ENCODE measurements around the gene CPA4. TPM values are rescaled to one million over a fixed set of nuclear protein-coding genes. Genes with fewer than 3 reads are reported as not detected.
"Not testable (repeated sequence)": the region's sequence is repeated elsewhere in the genome, so short reads cannot be mapped to it uniquely, and the experiment has no call there.

Gene CPA4
- total RNA-seq, 1 donor from 2014 or later = 2.3 TPM

DNA sequence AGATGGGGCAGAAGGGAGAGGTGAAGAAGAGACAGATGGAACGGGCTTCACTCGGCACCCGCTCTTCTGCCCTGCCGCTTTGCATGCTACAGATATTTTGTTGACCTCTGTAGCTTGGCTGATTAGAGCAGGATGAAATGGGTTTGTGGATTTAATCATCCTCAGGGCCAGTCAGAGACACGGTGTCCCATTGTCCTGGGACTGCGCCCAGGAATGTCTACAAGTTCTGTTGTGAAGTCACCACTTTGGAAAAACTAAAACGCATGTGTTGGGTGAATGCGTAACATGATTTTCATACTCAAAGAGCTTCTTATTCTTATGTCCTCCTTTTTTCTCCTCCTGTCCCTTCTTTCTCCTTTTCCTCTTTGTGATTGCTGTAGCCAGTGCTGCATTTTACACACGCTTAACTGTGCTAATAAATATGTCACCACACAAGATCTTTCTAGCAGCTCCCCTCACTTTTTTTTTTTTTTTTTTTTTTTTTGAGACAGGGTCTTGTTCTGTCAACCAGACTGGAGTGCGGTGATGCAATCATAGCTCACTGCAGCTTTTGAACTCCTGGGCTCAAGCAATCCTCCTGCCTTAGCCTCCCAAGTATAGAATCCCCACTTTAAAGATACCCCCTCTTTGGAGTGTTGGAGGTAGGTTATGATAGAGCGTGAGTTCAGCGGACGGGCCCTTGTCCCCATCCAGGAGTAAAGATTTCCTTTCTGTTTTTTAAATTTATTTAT is 3.4 kb downstream of the CPA4 start:
- ATAC-seq (no peak), DNase-seq (ENCODE audit: low spot score) (no peak)
- intact Hi-C loops (cut with DNase I) = no loop called here

DNA sequence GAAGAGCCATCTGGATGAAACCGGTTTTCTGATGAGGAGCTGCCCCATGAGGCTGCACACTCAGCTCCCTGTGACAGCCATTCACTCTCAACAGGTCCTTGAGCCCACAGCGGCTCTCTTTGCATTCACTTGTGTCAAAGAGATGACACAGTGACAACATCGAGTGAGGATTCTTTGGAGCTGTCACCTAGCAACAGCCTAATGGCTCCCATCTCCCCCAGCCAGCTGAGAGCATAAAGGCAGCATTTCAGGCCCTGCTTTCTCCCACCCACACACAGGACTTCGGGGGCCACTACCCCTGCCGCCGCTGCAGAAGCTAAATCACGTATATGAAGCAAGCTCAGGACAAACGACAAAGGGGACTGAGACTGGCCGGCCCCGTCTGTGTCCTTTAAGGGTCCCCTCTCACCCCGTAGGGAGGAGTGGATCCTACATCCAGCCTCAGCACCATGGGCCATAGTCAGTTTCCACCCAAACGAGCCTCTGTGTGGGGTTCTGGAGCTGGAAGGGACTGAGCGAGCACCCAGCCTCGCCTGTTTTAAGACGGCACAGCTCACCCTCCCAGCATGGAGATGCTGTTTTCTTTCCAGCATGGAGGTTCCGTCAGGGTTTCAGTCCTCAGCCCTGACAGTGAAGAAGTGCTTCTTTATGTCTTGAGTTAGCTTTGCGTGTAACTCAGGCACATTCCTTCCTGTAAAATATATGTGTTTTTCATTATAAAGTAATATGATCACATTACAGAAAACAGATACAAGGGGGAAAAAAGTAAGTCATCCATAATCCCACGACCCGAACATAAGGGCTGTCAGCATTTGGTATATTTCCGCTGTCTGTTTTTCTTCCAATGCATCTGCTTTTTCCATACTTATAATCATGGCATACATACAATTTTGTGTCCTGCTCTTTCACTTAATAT is 4.9 kb downstream of the CPA4 start:
- DNase-seq (ENCODE audit: low spot score) (no peak), ATAC-seq (no peak)
- intact Hi-C loops (cut with DNase I) = no loop called here

DNA sequence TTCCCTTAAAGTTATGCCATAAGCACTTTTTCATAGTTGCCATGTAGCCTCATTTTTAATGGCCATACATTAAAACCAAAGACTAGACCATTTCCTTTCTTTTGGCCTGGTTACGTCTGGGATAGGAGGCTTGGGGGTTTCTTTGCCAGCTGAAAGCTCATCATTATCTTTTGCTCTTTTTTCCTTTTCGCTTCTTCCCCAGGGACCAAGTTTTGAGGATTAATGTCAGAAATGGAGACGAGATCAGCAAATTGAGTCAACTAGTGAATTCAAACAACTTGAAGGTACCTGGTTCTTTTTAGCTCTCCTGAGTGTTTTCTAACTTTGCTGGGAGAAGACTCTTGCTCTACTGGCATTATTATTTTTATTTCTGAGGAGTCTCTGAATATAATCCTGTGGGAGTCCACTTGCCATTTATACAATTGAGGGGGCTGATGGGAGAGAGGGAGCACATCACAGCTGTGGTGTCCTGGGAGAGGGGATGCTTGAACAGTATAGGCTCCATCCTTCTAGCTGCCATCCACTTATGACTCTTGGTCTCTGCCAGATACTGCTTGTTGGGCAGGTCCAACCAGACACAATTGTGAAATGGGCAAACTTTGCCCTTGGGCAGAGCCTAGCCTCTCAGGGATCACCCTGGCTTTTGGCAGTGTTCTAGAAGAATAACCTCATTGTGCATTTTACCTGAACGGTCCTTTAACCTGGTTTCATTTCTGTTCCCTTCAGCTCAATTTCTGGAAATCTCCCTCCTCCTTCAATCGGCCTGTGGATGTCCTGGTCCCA is 5.8 kb downstream of the CPA4 start:
- ATAC-seq (no peak), DNase-seq (ENCODE audit: low spot score) (no peak)
- intact Hi-C loops (cut with DNase I) = no loop called here

DNA sequence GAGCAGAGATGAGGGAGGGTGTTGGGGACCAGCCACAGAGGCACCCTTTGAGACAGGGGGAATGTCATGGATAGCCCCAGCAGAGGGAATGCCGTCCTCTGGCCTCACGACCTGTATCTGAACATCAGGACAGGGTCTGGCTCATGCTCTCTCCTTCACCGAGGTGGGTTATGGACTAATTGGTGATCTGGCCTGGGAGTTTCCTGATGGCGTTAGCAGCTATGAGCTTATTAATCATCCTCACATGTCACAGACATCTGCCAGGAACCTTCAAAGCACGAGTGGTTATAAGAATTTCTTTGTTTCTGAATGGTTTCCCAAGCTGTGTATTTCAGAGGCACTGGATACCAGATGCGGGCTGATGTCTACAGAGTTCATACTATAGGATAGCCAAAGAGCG is 6.9 kb downstream of the CPA4 start:
- ATAC-seq = no peak
- intact Hi-C loops (cut with DNase I) = no loop called here
- DNase-seq (ENCODE audit: low spot score) = no peak

DNA sequence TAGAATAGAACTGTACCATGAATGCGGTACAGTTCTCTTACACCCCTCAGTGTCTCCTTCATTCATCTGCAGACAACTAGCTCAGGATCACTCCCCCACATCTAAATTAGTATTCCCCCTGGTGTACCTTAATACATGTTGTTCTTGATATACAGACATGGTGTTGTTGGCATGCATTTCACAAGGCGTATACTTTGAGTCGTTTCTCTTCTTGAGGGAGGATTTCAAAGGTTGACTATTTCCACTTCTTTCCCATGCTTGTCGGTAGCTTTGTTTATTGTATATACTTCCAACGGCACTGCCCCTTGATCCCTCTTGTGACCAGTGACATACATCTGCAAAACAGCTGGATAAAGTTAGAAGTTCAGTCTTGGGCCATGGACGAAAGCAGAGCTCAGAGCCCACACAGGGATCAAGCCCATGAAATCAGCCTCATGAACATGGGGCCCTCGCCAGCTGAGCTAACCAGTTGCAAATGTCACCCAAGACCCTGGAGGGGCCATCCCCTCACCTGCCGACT is 8.6 kb downstream of the CPA4 start:
- ATAC-seq = no peak
- DNase-seq (ENCODE audit: low spot score) = no peak
- intact Hi-C loops (cut with DNase I) = no loop called here

DNA sequence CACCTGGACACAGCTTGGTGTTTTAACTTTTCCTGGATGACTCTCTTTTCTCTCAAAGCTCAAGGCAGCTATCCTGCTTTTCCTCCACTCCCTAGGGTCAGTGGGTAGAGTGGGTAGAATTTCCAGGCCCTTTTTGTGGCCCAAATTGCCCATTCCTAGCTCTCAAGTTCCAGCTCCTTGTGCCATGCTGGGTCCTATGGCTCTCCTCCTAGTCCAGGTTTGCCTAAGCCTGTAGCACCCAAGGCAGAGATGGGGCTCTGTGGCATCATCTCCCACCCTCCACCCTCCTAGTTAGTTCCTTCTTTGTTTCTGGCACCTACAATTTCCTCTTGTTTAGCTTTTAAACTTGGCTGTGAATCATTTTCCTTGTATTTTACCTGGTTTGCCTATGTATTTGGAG is 9.7 kb downstream of the CPA4 start:
- DNase-seq (ENCODE audit: low spot score) (no peak), ATAC-seq (no peak)
- intact Hi-C loops (cut with DNase I) = no loop called here

DNA sequence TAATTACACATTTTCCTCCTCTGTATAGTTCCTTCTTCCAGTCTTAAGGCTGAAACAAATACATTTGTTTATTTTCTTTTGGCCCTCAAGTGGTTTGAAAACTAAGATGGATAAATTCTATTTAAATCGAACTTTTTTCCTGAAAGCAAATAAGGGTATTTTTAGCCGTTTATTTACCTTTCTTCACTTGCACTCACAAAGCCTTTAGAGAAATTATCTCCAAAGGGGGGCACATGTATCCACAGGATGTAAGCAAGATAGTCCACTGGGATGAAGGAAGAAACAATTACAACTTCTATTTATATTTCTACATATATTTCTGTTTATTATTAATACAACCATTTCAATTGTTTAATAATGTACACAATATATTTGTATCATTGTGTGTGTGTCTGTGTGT is 10.2 kb downstream of the CPA4 start:
- intact Hi-C loops (cut with DNase I) = no loop called here
- DNase-seq (ENCODE audit: low spot score) (no peak), ATAC-seq (no peak)

DNA sequence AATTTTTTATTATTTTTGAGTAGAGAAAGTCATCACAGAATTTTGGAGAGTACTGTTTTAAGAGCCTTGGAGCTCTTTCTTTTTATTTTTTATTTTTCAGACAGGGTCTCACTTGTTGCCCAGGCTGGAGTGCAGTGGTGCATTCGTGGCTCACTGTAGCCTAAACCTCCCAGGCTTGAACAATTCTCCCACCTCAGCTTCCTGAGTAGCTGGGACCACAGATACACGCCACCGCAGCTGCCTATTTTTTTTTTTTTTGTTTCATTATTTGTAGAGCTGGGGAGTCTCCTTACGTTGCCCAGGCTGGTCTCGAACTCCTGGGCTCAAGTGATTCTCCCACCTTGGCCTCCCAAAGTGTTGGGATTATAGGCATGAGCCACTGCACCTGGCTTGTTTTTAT is 10.6 kb downstream of the CPA4 start:
- no peak for DNase-seq (ENCODE audit: low spot score)
- intact Hi-C loops (cut with DNase I) = no loop called here
- no peak for ATAC-seq

DNA sequence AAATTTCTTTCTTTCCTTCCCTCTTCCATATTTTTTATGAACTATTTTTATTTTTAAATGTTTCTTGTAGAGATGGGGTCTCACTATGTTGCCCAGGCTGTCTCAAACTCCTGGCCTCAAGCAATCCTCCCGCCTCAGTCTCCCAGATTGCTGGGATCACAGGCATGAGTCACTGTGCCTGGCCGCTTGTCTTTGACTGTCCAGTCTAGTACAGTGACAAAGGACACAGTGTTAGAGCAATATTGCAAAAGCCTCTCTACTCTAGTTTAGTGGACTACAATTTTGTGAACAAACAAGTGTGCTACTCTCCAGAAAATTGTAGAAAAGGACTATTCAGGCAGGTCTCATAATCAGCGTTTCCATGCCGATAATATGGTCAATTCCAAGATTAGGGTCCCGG is 11.0 kb downstream of the CPA4 start:
- intact Hi-C loops (cut with DNase I) = no loop called here
- no peak for ATAC-seq
- DNase-seq (ENCODE audit: low spot score) = no peak

DNA sequence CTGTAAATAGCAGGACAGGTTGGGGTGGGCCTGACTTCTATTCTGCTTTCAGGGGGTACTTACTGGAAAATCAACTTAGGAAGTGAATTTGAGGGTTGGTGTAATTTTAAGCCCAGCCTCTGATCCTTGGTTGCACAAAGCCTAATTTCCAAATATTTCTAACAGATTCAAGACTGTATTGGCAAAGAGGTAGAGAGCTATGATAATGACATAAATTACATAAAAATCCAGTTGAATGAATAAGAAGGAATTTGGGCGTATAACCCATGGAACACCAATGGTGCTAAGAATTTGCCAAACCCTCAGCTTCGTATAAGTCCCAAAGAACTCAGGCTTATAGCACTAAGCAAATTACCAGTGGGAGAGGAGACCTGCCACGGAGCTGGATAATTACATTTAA is 11.9 kb downstream of the CPA4 start:
- DNase-seq (ENCODE audit: low spot score) (no peak), ATAC-seq (no peak)
- intact Hi-C loops (cut with DNase I) = loop anchor here (5.0 kb wide), 1 partner anchor 533 kb away; no protein-coding TSS in a partner anchor

DNA sequence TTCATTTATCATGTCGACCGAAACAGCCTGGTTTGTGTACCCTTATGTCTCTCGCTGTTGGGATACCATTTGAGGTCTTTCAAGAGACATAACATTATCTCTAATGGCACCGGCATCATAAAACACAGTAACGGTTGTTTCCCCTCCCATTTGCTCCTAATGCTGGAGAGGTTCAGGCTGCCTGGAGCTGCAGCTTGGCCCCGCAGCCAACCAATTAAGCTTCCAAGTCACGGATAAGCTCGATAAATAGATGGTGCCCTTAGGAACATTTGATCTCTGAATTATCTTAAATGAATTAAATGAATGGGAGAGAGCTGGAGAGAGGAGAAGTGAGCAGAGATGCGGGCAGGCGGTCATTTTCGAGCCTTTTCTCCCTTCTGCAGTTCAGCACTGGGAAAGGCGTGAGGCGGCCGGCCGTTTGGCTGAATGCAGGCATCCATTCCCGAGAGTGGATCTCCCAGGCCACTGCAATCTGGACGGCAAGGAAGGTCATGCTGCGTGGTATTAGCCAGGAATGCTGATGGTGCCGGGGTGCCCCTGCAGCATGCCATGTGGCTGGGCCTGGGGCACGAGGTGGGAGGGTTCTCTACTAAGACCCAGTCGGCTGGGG is 12.6 kb downstream of the CPA4 start:
- intact Hi-C loops (cut with DNase I) = loop anchor here (5.0 kb wide), 1 partner anchor 533 kb away; no protein-coding TSS in a partner anchor
- ATAC-seq (no peak), DNase-seq (ENCODE audit: low spot score) (no peak)

DNA sequence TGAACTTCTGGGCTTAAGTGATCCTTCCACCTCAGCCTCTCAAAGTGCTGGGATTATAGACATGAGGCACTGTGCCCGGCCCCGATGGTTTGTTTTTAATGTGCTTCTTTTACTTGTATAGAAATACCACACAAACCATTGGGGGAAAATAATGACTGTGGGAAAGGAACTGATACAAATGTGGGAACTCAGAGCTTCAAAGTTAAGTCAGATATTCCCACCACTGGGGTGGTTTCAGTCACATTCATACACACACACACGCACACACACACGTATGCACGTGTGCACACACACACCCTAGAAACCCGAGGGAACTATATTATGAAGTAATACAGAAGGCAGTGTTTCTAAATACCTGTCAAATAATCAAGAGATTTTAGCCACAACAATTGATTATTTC is 17.0 kb downstream of the CPA4 start:
- DNase-seq (ENCODE audit: low spot score) (no peak), ATAC-seq (no peak)
- intact Hi-C loops (cut with DNase I) = loop anchor here (5.0 kb wide), 1 partner anchor 538 kb away; no protein-coding TSS in a partner anchor

DNA sequence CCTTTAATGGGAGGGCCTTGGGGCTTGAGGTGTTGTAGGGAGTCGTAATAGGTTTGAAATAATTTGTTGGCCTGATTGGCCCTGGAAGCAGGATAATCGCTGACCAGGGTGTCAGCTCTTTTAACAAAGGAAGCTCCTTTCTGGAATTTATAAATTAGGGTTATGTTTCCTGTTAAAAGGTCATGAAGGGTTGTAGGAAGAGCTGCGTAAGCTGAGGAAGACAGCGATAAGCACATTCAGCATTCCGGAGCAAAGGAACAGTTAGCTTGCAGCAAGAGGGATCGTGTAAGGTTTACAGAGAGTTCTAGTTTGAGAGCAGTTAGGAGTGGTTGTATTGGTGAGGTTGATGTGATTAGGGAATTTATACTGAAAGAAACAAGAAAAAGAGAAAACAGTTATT is 21.3 kb downstream of the CPA4 start:
- intact Hi-C loops (cut with DNase I) = no loop called here
- DNase-seq (ENCODE audit: low spot score) (no peak), ATAC-seq (no peak)

DNA sequence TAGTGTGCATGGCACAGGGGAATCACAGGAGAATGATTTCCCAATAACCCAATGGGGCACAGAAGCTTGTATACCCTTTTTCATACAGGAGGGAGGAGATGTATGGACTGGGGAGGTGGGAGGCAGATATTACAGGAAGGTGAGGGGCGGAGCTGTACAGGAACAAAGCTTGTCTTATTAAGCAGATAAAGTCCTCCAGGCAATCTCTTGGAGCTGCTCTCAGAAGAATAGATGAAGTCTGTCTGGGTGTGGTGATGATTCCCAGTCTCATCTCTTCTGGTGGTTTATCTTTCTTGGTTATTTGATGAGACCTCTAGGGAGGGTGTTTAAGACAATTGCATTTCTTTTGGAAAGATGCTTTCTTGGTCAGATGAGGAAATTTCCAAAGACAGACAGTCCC is 26.6 kb downstream of the CPA4 start:
- DNase-seq (ENCODE audit: low spot score) (no peak), ATAC-seq (no peak)

DNA sequence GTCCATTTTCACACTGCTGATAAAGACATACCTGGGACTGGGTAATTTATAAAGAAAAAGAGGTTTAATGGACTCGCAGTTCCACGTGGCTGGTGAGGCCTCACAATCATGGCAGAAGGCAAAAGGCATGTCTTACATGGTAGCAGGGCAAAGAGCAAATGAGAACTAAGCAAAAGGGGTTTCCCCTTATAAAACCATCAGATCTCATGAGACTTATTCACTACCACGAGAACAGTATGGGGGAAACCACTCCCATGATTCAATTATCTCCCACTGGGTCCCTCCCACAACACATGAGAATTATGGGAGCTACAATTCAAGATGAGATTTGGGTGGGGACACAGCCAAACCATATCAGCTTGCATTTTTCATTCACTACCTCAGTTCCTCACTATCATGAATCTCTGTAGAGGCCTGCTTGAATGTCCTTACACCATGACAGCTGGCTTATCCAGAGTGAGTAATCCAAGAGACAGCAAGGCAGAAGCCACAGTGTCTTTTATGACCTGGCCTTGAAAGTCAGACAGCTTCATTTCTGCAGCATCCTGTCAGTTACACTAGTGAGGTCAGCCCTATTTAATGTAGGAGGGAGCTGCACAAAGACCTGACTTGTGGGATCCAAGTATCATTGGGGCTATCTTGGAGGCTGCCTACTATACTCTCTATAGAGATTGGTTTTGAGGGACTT is 28.7 kb downstream of the CPA4 start:
- ATAC-seq; intact Hi-C loops (cut with DNase I); DNase-seq (ENCODE audit: low spot score): not testable (repeated sequence)

More for the DNA sequence above, 26.6 kb downstream of the CPA4 start:
- intact Hi-C loops (cut with DNase I) = no loop called here

DNA sequence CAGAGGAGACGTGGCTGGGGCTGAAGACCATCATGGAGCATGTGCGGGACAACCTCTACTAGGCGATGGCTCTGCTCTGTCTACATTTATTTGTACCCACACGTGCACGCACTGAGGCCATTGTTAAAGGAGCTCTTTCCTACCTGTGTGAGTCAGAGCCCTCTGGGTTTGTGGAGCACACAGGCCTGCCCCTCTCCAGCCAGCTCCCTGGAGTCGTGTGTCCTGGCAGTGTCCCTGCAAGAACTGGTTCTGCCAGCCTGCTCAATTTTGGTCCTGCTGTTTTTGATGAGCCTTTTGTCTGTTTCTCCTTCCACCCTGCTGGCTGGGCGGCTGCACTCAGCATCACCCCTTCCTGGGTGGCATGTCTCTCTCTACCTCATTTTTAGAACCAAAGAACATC is 29.7 kb downstream of the CPA4 start:
- ATAC-seq (no peak), DNase-seq (ENCODE audit: low spot score) (no peak)
- intact Hi-C loops (cut with DNase I) = no loop called here

DNA sequence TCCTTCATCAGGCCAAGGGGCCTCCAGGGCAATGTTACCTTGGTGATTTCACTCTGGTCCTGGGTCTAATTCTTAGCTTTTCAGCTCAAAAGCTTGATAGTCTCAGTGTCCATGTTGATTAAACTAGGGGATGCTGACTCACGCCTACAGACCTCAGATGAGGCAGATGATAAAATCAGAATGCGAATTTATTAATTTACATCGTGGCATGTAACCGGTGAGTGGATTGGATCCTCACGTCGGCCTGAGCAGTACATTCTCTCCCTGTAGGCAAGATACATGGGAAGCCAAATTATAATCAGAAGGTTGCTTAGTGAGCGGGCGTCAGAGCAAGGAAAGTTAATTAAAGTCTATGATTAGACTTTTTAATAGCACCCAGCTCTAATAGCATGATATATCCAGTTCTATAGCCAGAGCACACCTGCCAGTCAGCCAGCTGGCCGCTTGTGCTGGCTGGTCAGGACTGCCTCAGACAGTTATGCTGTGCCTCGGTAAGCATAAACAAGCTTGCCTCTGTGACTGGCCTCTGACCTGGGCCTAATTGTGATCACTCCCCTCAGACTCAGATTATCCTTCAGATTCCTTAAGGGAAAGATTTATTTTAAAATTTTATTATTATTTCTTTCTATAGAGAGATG is 31.5 kb downstream of the CPA4 start:
- DNase-seq (ENCODE audit: low spot score) (no peak), ATAC-seq (no peak)
- intact Hi-C loops (cut with DNase I) = no loop called here

DNA sequence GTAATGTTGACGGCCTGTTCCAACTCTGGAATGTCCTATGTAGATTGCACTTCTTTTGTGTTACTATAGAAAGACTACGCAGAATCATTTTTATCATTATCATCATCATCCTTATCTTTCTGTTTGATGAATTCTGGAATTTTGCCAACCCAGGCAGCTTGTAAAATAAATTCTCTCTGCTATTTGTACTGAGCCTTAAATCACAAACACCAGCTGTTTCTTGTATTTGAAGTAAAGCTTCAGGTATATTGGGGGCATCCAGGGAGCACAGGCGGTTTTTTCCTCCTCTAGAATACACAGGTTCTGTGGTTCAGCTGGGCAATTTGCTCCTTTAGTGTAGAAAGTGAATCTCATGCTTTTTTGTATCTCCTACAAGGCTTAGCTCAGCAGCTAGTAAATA is 36.7 kb downstream of the CPA4 start:
- intact Hi-C loops (cut with DNase I) = no loop called here
- no peak for ATAC-seq
- DNase-seq (ENCODE audit: low spot score) = no peak

Measured in sciatic nerve (tissue), 2 donors.